ENCODE results near the gene SLC4A3.

The SLC4A3 gene

GRCh38 chr2:219663116-219663762 is 35.8 kb downstream of the SLC4A3 start:
- no peak for DNase-seq
- no peak for ATAC-seq (ENCODE audit: insufficient read depth, low read depth)
- Histone ChIP-seq H3K4me2 (ENCODE audit: insufficient read depth, low read length) (no peak overlapping the region), H3K36me3 (ENCODE audit: insufficient read depth, low read length) (no peaks in the 10 kb centered on the region), H3K9me3 (ENCODE audit: insufficient read depth, low read length, severe bottlenecking) (no peaks in the 10 kb centered on the region), H3K4me3 (ENCODE audit: low read depth in 1 of 2, low read length in 2 of 2) (no peak overlapping the region), H3K27ac (ENCODE audit: low read length) (no peak overlapping the region), H3K27me3 (ENCODE audit: insufficient read depth, low read length, poor library complexity) (no peaks in the 10 kb centered on the region), H3K4me1 (ENCODE audit: insufficient read depth, low read length) (no peaks in the 10 kb centered on the region), H2AFZ (ENCODE audit: low read depth, low read length) (no peak overlapping the region), H3K79me2 (ENCODE audit: insufficient read depth, low read length) (no peaks in the 10 kb centered on the region), H3K9ac (ENCODE audit: low read depth, low read length) (no peak overlapping the region), H4K20me1 (ENCODE audit: insufficient read depth, low read length) (no peaks in the 10 kb centered on the region)
- TF ChIP-seq CTCF (IDR thresholded peaks at IDR 0.05; ENCODE audit: borderline replicate concordance, extremely low read depth, low read length, poor library complexity, severe bottlenecking) (no peak), EZH2 (IDR thresholded peaks at IDR 0.05; ENCODE audit: borderline replicate concordance, low read depth, low read length, severe bottlenecking) (no peak)

- H3K9ac ChIP-seq (ENCODE audit: low read depth, low read length) = no peak overlapping the region
- H2AFZ ChIP-seq (ENCODE audit: low read depth, low read length) = no peak overlapping the region
- no peak overlapping the region for H3K27ac ChIP-seq (ENCODE audit: low read length)
- no peaks in the 10 kb centered on the region for H3K36me3 ChIP-seq (ENCODE audit: insufficient read depth, low read length)
- no peaks in the 10 kb centered on the region for H4K20me1 ChIP-seq (ENCODE audit: insufficient read depth, low read length)
- no peak overlapping the region for H3K4me3 ChIP-seq (ENCODE audit: low read depth in 1 of 2, low read length in 2 of 2)
- H3K79me2 ChIP-seq (ENCODE audit: insufficient read depth, low read length) = no peaks in the 10 kb centered on the region
- H3K4me1 ChIP-seq (ENCODE audit: insufficient read depth, low read length) = no peaks in the 10 kb centered on the region
- no peaks in the 10 kb centered on the region for H3K9me3 ChIP-seq (ENCODE audit: insufficient read depth, low read length, severe bottlenecking)
- H3K4me2 ChIP-seq (ENCODE audit: insufficient read depth, low read length) = no peak overlapping the region
- TF ChIP-seq CTCF (IDR thresholded peaks at IDR 0.05; ENCODE audit: borderline replicate concordance, extremely low read depth, low read length, poor library complexity, severe bottlenecking) (no peak), EZH2 (IDR thresholded peaks at IDR 0.05; ENCODE audit: borderline replicate concordance, low read depth, low read length, severe bottlenecking) (no peak)
- no peak for ATAC-seq (ENCODE audit: insufficient read depth, low read depth)
- no peaks in the 10 kb centered on the region for H3K27me3 ChIP-seq (ENCODE audit: insufficient read depth, low read length, poor library complexity)
- DNase-seq = no peak
These were observed 36.6 kb downstream of the SLC4A3 start for GRCh38 chr2:219664041-219664440.

GRCh38 chr2:219664944-219665343 is 37.5 kb downstream of the SLC4A3 start:
- Histone ChIP-seq H3K4me2 (ENCODE audit: insufficient read depth, low read length) (no peak overlapping the region), H3K79me2 (ENCODE audit: insufficient read depth, low read length) (no peaks in the 10 kb centered on the region), H3K9ac (ENCODE audit: low read depth, low read length) (no peak overlapping the region), H3K27me3 (ENCODE audit: insufficient read depth, low read length, poor library complexity) (no peaks in the 10 kb centered on the region), H3K9me3 (ENCODE audit: insufficient read depth, low read length, severe bottlenecking) (no peaks in the 10 kb centered on the region), H4K20me1 (ENCODE audit: insufficient read depth, low read length) (no peaks in the 10 kb centered on the region), H2AFZ (ENCODE audit: low read depth, low read length) (no peak overlapping the region), H3K36me3 (ENCODE audit: insufficient read depth, low read length) (no peaks in the 10 kb centered on the region), H3K27ac (ENCODE audit: low read length) (no peak overlapping the region), H3K4me1 (ENCODE audit: insufficient read depth, low read length) (no peaks in the 10 kb centered on the region), H3K4me3 (ENCODE audit: low read depth in 1 of 2, low read length in 2 of 2) (no peak overlapping the region)
- ATAC-seq (ENCODE audit: insufficient read depth, low read depth) (no peak), DNase-seq (no peak)
- TF ChIP-seq CTCF (IDR thresholded peaks at IDR 0.05; ENCODE audit: borderline replicate concordance, extremely low read depth, low read length, poor library complexity, severe bottlenecking) = no peak
- no peak for TF ChIP-seq EZH2 (IDR thresholded peaks at IDR 0.05; ENCODE audit: borderline replicate concordance, low read depth, low read length, severe bottlenecking)

All from DND-41 (cell line).